WI38 (cell line): ENCODE results near the gene TNFRSF12A.
A peak's percentile ranks its signal among the peaks of the same experiment; 100 is the strongest.
"Not testable (repeated sequence)": the region's sequence is repeated elsewhere in the genome, so short reads cannot be mapped to it uniquely, and the experiment has no call there.

Experiments used
- H3K4me3 ChIP-seq: 2 replicates; pipeline ENCODE4 v1.5.1; 2011; ENCODE audit warnings: low read depth, mild to moderate bottlenecking, control low read depth, low read length
- TF ChIP-seq, protein P1 (sequence below): IDR thresholded peaks from 2 replicates; pipeline ENCODE4 v1.5.1; 2012; ENCODE audit warnings: low read depth, mild to moderate bottlenecking, control low read depth, low read length

The TNFRSF12A gene

DNA sequence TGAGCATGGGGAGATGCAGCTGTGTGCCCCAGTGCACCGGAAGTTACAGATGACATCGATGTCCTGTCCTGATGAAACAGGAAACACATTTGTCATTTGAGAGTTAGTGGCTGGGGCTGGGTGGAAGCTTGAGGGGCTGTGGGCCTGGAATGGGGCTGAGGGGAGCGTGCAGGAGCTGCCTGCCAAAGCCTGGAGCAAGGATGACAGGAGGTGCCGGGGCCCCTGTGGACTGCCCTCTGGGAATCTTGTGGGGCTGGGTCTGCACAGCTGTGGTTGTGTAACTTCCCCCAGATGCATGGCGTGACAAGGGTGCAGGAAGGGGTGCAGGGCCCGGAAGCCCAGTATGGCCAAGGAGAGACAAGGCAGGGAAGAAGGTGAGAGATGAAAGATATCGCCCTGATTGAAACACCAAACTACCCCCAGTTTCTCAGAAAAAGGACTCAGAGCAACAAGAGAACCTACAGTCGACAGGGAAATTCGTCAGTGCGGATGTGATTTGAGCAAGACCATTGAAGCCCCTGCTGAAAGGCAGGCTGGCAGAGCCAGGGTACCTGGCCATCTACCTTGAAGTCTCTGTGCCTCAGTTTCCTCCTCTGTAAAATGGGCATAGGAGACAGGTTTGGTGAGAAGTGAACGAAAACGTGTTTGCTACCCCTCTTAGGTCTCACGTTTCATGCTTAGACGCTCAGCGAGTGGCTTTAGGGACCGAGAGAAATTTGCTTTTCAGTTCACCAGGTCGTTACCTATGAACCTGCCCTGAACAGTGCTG lies 35.0 kb downstream of the TNFRSF12A start:
- no peak overlapping the region for H3K4me3 ChIP-seq

DNA sequence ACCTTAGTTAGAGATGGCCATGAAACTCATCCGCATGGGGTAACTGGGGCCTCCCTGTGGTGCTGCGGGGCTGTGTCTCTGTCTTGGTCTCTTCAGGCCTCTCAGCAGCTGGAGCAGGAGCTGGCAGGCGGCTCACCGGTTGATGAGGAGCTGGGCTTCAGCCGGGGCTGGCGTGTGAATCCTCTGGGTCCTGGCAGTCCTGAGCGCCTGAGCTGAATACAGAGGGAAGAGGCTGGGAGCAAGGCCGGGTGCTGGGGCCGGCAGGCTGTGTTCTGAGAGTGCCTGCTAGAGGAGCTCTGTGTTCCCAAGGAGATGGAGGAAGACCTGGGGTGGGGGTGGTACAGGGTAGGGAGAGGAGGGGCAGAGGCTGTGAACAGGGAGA lies 35.6 kb downstream of the TNFRSF12A start:
- H3K4me3 ChIP-seq = not testable (repeated sequence)

More for the DNA sequence above, 35.0 kb downstream of the TNFRSF12A start:
- TF ChIP-seq, protein P1, sequence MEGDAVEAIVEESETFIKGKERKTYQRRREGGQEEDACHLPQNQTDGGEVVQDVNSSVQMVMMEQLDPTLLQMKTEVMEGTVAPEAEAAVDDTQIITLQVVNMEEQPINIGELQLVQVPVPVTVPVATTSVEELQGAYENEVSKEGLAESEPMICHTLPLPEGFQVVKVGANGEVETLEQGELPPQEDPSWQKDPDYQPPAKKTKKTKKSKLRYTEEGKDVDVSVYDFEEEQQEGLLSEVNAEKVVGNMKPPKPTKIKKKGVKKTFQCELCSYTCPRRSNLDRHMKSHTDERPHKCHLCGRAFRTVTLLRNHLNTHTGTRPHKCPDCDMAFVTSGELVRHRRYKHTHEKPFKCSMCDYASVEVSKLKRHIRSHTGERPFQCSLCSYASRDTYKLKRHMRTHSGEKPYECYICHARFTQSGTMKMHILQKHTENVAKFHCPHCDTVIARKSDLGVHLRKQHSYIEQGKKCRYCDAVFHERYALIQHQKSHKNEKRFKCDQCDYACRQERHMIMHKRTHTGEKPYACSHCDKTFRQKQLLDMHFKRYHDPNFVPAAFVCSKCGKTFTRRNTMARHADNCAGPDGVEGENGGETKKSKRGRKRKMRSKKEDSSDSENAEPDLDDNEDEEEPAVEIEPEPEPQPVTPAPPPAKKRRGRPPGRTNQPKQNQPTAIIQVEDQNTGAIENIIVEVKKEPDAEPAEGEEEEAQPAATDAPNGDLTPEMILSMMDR = no peak

DNA sequence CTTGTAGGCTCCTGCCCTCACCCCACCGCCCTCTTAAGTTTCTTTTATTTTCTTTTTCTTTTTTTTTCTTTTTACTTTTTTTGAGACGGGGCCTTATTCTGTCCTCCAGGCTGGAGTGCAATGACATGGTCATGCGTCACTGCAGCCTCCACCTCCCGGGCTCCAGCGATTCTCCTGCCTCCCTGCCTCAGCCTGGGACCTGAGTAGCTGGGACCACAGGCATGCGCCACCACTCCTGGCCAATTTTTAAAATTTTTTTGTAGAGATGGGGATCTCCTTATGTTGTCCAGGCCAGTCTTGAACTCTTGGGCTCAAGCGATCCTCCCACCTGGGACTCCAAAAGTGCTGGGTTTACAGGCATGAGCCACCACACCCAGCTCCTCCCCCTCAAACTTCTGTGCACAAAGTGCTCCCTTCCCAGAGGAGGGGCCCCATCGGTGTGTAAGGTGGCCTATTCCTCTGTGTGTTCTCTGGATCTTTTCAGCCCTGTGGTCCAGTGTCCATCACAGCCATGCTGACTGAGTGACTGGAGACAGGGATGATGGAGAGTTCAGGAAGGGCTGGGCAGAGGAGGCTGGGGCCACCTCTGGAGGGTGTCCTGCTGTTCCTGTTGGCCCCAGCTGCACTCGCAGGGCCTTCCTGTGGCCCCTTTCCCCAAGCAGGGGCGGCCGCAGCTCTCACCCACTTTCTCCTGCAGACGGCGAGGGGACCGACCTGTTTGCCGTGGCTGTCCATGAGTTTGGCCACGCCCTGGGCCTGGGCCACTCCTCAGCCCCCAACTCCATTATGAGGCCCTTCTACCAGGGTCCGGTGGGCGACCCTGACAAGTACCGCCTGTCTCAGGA lies 36.4 kb downstream of the TNFRSF12A start:
- H3K4me3 ChIP-seq = no peak overlapping the region
- TF ChIP-seq, protein P1 = no peak

DNA sequence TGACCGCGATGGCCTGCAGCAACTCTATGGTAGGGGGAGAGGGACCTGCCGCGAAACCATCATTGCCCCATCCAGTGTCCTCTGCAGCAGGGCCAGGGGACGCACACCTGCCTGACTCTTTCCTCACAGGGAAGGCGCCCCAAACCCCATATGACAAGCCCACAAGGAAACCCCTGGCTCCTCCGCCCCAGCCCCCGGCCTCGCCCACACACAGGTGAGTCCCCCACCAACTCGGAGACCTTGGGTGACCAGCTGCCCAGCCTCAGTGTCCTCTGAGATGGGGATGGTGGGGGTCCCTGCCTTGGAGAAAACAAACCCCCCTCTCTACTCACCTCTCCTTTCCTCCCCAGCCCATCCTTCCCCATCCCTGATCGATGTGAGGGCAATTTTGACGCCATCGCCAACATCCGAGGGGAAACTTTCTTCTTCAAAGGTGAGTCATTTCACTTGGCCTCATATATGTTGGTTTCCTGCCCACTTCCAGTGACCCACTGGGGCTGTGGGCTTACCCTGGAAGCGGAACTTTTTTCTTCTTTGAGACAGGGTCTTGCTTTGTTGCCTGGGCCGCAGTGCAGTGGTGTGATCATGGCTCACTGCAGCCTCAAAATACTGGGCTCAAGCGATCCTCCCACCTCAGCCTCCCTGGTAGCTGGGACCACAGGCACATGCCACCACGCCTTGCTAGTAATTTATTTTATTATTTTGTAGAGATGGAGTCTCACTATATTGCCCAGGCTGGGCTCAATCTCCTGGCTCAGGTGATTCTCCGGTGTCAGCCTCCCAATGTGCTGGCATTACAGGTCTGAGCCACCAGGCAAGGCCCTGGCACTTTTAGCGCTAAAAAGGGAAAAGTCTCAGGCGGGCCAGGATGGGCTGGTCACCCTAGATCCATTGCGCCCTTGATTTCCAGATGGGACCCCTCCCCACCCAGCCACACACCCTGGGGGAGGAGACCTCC lies 37.3 kb downstream of the TNFRSF12A start:
- no peak overlapping the region; the same call in 1 of the 2 replicates for H3K4me3 ChIP-seq
- TF ChIP-seq, protein P1 = no peak

DNA sequence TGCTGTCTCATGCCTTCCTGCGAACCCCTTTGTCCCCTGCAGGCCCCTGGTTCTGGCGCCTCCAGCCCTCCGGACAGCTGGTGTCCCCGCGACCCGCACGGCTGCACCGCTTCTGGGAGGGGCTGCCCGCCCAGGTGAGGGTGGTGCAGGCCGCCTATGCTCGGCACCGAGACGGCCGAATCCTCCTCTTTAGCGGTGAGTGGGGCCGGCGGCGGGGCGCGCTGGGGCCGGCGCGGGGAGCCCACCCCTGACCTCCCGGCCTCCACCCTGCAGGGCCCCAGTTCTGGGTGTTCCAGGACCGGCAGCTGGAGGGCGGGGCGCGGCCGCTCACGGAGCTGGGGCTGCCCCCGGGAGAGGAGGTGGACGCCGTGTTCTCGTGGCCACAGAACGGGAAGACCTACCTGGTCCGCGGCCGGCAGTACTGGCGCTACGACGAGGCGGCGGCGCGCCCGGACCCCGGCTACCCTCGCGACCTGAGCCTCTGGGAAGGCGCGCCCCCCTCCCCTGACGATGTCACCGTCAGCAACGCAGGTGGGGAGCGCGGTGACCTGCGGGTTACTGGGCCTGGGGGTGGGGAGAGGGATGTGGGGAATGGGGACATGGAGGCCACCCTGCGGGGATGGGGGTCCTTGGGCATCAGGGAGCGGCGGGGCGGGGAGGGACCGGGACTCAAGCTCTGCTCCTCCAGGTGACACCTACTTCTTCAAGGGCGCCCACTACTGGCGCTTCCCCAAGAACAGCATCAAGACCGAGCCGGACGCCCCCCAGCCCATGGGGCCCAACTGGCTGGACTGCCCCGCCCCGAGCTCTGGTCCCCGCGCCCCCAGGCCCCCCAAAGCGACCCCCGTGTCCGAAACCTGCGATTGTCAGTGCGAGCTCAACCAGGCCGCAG lies 38.2 kb downstream of the TNFRSF12A start:
- H3K4me3 ChIP-seq = peak overlapping the region; percentile 80
- TF ChIP-seq, protein P1 = no peak

DNA sequence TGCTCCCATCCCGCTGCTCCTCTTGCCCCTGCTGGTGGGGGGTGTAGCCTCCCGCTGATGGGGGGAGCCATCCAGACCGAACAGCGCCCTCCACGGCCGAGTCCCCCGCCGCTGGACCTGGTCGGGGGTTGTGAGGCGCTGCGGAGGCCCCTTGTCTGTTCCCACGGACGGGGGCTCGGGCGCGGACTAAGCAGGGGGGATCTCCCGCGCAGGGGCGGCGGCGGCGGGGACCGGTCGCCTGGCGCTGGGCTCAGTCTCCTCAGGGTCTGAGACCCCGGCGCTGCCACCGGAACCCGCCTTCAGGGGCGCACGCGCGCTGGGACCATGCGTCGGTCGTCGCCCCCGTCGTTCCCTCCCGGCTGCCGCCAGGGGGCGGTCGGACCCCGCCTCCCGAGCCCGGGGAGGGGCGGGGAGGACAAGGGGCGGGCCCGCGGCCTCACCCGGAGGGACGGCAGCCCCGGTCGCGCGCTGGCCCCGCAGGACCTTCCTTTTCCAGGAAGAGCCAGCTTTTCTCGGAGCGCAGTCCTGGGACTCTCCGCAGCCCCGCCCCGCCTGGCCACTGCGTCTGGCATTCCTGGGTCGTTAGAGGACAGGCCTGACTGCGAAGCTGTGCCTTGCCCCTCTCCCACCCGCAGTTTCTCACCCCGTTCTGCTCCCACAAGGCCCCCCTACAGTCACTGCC lies 39.0 kb downstream of the TNFRSF12A start:
- H3K4me3 ChIP-seq = peak overlapping the region; percentile 80
- TF ChIP-seq, protein P1 = peak; percentile 57
